ENCODE results near the gene CDH13.

DNA sequence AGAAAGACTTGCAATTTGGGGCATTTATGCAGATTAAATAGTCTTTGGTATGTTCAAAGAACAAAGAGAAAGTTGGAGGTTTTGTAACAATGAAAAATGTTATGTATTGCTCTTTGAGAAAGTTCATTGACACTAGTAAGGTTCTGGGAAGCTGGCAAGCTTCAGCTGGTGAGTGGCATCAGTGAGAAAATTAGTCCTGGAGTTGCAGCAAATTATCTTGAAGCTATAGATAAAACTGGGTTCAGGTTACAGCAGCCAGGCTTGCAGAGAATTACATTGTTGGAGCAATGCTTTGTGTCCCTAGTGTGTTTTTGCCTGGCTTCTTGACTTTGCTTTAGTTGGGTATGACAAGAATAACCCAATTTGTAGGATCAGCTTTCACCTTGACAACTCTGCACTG lies 221.2 kb downstream of the CDH13 start:
- TF ChIP-seq GATA2 (IDR thresholded peaks at IDR 0.05; ENCODE audit: low read depth, low read length): no peak
- TF ChIP-seq GATA3 (IDR thresholded peaks at IDR 0.05; ENCODE audit: low read depth, low read length): no peak

All from SH-SY5Y (cell line).